WTC11 (cell line): ENCODE data around the gene TCF7L1.
"Not testable (repeated sequence)": the region's sequence is repeated elsewhere in the genome, so short reads cannot be mapped to it uniquely, and the experiment has no call there.

Source experiments
- CREB1 ChIP-seq: sonication (generic); formaldehyde crosslinking; IDR thresholded peaks from 2 replicates; pipeline ENCODE4 v1.8.0; 2023; ENCODE audit warnings: mild to moderate bottlenecking, missing genetic modification reagents
- ELF4 ChIP-seq: sonication (generic); formaldehyde crosslinking; IDR thresholded peaks from 2 replicates; pipeline ENCODE4 v1.8.1; 2022; ENCODE audit warnings: low read depth, mild to moderate bottlenecking, moderate library complexity, missing genetic modification reagents
- FOXP4 ChIP-seq: sonication (generic); formaldehyde crosslinking; IDR thresholded peaks from 2 replicates; pipeline ENCODE4 v1.8.0; 2022; ENCODE audit warnings: mild to moderate bottlenecking, missing genetic modification reagents
- MXD4 ChIP-seq: fragments of 250-450 bp; sonication (Bioruptor Pico); IDR thresholded peaks from 2 replicates; pipeline ENCODE4 v1.8.0; 2021; ENCODE audit warnings: mild to moderate bottlenecking, moderate library complexity, borderline replicate concordance
- SP1 ChIP-seq: sonication (generic); formaldehyde crosslinking; conservative IDR thresholded peaks from 2 replicates; pipeline ENCODE4 v1.8.1; 2022; ENCODE audit warnings: missing genetic modification reagents
- TEAD4 ChIP-seq: sonication (generic); formaldehyde crosslinking; IDR thresholded peaks from 2 replicates; pipeline ENCODE4 v1.8.0; 2022; ENCODE audit warnings: mild to moderate bottlenecking, missing genetic modification reagents
- TP53 ChIP-seq: sonication (generic); formaldehyde crosslinking; IDR thresholded peaks from 2 replicates; pipeline ENCODE4 v1.8.1; 2023; ENCODE audit warnings: mild to moderate bottlenecking, missing genetic modification reagents
- ZNF263 ChIP-seq: sonication (generic); formaldehyde crosslinking; IDR thresholded peaks from 2 replicates; pipeline ENCODE4 v1.8.1; 2022; ENCODE audit warnings: low read depth, mild to moderate bottlenecking, moderate library complexity, missing genetic modification reagents
- TF ChIP-seq, protein P1 (sequence below): fragments of 200-600 bp; IDR thresholded peaks from 2 replicates; pipeline ENCODE4 v1.8.0; 2022; ENCODE audit warnings: antibody characterized with exemption
- TF ChIP-seq, protein P2 (sequence below): sonication (generic); formaldehyde crosslinking; IDR thresholded peaks from 2 replicates; pipeline ENCODE4 v1.8.0; 2022; ENCODE audit warnings: missing genetic modification reagents
- TF ChIP-seq, protein P3 (sequence below): sonication (generic); formaldehyde crosslinking; IDR thresholded peaks from 2 replicates; pipeline ENCODE4 v1.8.0; 2022; ENCODE audit warnings: mild to moderate bottlenecking, missing genetic modification reagents
- TF ChIP-seq, protein P4 (sequence below): sonication (generic); formaldehyde crosslinking; IDR thresholded peaks from 2 replicates; pipeline ENCODE4 v1.8.1; 2022; ENCODE audit warnings: mild to moderate bottlenecking, moderate library complexity, missing genetic modification reagents

DNA sequence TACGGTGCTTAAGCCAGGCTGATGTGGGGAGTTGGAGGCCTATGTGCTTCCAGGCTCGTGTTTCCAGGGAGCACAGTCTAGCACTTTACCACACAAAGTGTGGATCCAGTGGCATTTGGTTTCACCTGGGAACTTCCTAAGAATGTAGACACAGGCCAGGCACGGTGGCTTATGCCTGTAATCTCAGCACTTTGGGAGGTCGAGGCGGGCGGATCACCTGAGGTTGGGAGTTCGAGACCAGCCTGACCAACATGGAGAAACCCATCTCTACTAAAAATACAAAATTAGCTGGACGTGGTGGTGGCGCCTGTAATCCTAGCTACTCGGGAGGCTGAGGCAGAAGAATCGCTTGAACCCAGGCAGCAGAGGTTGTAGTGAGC is 190.8 kb downstream of the TCF7L1 start:
- TF ChIP-seq, protein P1, sequence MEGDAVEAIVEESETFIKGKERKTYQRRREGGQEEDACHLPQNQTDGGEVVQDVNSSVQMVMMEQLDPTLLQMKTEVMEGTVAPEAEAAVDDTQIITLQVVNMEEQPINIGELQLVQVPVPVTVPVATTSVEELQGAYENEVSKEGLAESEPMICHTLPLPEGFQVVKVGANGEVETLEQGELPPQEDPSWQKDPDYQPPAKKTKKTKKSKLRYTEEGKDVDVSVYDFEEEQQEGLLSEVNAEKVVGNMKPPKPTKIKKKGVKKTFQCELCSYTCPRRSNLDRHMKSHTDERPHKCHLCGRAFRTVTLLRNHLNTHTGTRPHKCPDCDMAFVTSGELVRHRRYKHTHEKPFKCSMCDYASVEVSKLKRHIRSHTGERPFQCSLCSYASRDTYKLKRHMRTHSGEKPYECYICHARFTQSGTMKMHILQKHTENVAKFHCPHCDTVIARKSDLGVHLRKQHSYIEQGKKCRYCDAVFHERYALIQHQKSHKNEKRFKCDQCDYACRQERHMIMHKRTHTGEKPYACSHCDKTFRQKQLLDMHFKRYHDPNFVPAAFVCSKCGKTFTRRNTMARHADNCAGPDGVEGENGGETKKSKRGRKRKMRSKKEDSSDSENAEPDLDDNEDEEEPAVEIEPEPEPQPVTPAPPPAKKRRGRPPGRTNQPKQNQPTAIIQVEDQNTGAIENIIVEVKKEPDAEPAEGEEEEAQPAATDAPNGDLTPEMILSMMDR: not testable (repeated sequence)
- not testable (repeated sequence) for TF ChIP-seq FOXP4 (CRISPR knock-in tag); ELF4; TP53 (CRISPR knock-in tag); SP1 (CRISPR knock-in tag); CREB1 (CRISPR knock-in tag); MXD4 (CRISPR knock-in tag); TEAD4 (CRISPR knock-in tag); ZNF263 (CRISPR knock-in tag)
- TF ChIP-seq, protein P2, sequence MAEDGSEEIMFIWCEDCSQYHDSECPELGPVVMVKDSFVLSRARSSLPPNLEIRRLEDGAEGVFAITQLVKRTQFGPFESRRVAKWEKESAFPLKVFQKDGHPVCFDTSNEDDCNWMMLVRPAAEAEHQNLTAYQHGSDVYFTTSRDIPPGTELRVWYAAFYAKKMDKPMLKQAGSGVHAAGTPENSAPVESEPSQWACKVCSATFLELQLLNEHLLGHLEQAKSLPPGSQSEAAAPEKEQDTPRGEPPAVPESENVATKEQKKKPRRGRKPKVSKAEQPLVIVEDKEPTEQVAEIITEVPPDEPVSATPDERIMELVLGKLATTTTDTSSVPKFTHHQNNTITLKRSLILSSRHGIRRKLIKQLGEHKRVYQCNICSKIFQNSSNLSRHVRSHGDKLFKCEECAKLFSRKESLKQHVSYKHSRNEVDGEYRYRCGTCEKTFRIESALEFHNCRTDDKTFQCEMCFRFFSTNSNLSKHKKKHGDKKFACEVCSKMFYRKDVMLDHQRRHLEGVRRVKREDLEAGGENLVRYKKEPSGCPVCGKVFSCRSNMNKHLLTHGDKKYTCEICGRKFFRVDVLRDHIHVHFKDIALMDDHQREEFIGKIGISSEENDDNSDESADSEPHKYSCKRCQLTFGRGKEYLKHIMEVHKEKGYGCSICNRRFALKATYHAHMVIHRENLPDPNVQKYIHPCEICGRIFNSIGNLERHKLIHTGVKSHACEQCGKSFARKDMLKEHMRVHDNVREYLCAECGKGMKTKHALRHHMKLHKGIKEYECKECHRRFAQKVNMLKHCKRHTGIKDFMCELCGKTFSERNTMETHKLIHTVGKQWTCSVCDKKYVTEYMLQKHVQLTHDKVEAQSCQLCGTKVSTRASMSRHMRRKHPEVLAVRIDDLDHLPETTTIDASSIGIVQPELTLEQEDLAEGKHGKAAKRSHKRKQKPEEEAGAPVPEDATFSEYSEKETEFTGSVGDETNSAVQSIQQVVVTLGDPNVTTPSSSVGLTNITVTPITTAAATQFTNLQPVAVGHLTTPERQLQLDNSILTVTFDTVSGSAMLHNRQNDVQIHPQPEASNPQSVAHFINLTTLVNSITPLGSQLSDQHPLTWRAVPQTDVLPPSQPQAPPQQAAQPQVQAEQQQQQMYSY (CRISPR knock-in tag): not testable (repeated sequence)
- TF ChIP-seq, protein P3, sequence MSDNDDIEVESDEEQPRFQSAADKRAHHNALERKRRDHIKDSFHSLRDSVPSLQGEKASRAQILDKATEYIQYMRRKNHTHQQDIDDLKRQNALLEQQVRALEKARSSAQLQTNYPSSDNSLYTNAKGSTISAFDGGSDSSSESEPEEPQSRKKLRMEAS (CRISPR knock-in tag): not testable (repeated sequence)
- TF ChIP-seq, protein P4, sequence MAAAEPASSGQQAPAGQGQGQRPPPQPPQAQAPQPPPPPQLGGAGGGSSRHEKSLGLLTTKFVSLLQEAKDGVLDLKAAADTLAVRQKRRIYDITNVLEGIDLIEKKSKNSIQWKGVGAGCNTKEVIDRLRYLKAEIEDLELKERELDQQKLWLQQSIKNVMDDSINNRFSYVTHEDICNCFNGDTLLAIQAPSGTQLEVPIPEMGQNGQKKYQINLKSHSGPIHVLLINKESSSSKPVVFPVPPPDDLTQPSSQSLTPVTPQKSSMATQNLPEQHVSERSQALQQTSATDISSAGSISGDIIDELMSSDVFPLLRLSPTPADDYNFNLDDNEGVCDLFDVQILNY (CRISPR knock-in tag): not testable (repeated sequence)
